Measurements from ENCODE around the gene SLCO3A1. TPM values are rescaled to one million over a fixed set of nuclear protein-coding genes. Genes with fewer than 3 reads are reported as not detected.

The SLCO3A1 gene
- total RNA-seq, 1 donor from 2014 or later = 25.9 TPM

- DNase-seq (ENCODE audit: low spot score) = no peak
Observed at GRCh38 chr15:92092289-92093105, 239.0 kb downstream of the SLCO3A1 start.

- DNase-seq (ENCODE audit: low spot score) = no peak
Observed at GRCh38 chr15:92095693-92096092, 242.2 kb downstream of the SLCO3A1 start.

GRCh38 chr15:92097474-92098178, 244.1 kb downstream of the SLCO3A1 start:
- no peak for DNase-seq (ENCODE audit: low spot score)

- DNase-seq (ENCODE audit: low spot score) = no peak
Observed at GRCh38 chr15:92098869-92099268, 245.4 kb downstream of the SLCO3A1 start.

- DNase-seq (ENCODE audit: low spot score) = no peak
Observed at GRCh38 chr15:92100301-92100700, 246.8 kb downstream of the SLCO3A1 start.

GRCh38 chr15:92100751-92101150, 247.2 kb downstream of the SLCO3A1 start:
- no peak for DNase-seq (ENCODE audit: low spot score)

GRCh38 chr15:92101708-92102394, 248.3 kb downstream of the SLCO3A1 start:
- no peak for DNase-seq (ENCODE audit: low spot score)

GRCh38 chr15:92102395-92102755, 248.9 kb downstream of the SLCO3A1 start:
- no peak for DNase-seq (ENCODE audit: low spot score)

- DNase-seq (ENCODE audit: low spot score) = no peak
Observed at GRCh38 chr15:92104072-92104471, 250.6 kb downstream of the SLCO3A1 start.

GRCh38 chr15:92105611-92106010, 252.1 kb downstream of the SLCO3A1 start:
- DNase-seq (ENCODE audit: low spot score) = no peak

- no peak for DNase-seq (ENCODE audit: low spot score)
Observed at GRCh38 chr15:92107510-92107909, 254.0 kb downstream of the SLCO3A1 start.

- DNase-seq (ENCODE audit: low spot score) = no peak
Observed at GRCh38 chr15:92109191-92109873, 255.8 kb downstream of the SLCO3A1 start.

GRCh38 chr15:92111291-92111690, 257.8 kb downstream of the SLCO3A1 start:
- no peak for DNase-seq (ENCODE audit: low spot score)

GRCh38 chr15:92111751-92112150, 258.2 kb downstream of the SLCO3A1 start:
- no peak for DNase-seq (ENCODE audit: low spot score)

- no peak for DNase-seq (ENCODE audit: low spot score)
Observed at GRCh38 chr15:92112180-92112579, 258.7 kb downstream of the SLCO3A1 start.

GRCh38 chr15:92112711-92113110, 259.2 kb downstream of the SLCO3A1 start:
- no peak for DNase-seq (ENCODE audit: low spot score)

GRCh38 chr15:92113832-92114231, 260.3 kb downstream of the SLCO3A1 start:
- DNase-seq (ENCODE audit: low spot score) = no peak

GRCh38 chr15:92115834-92116233, 262.3 kb downstream of the SLCO3A1 start:
- DNase-seq (ENCODE audit: low spot score) = no peak

- DNase-seq (ENCODE audit: low spot score) = no peak
Observed at GRCh38 chr15:92116330-92116729, 262.8 kb downstream of the SLCO3A1 start.

GRCh38 chr15:92117261-92117731, 263.8 kb downstream of the SLCO3A1 start:
- DNase-seq (ENCODE audit: low spot score) = no peak

- DNase-seq (ENCODE audit: low spot score) = no peak
Observed at GRCh38 chr15:92118162-92118935, 264.8 kb downstream of the SLCO3A1 start.

Measured in mesenteric fat pad (tissue), 1 donor.